Tibial artery (tissue), 4 donors: Measurements from ENCODE around the gene FBXL5.
A peak's percentile ranks its signal among the peaks of the same experiment; 100 is the strongest.

Source experiments
- DNase-seq, 2 donors: peaks; one replicate each; pipeline ENCODE4 v3.0.0-alpha.2; 2019
- H3K27ac ChIP-seq, 2 donors: fragments of 200-600 bp; sonication (generic) in 1 of 2; 1 replicate in 1 of 2; 2 replicates in 1 of 2; pipeline ENCODE4 v1.5.1; 2018 to 2019; ENCODE audit warnings: mild to moderate bottlenecking in 1 of 2
- H3K27me3 ChIP-seq, 2 donors: fragments of 200-600 bp; sonication (generic) in 1 of 2; one replicate each; pipeline versions ENCODE4 v1.5.1 to v1.6.0; 2016 to 2019
- H3K36me3 ChIP-seq, 3 donors: fragments of 200-600 bp; sonication (generic) in 2 of 3; one replicate each; pipeline ENCODE4 v1.5.1; 2016 to 2019; ENCODE audit warnings: mild to moderate bottlenecking in 2 of 3
- H3K4me1 ChIP-seq, 4 donors: fragments of 200-600 bp; sonication (generic) in 2 of 4; 1 replicate in 3 of 4; 2 replicates in 1 of 4; pipeline ENCODE4 v1.5.1; 2016 to 2019
- H3K4me3 ChIP-seq, 2 donors: fragments of 200-600 bp; sonication (generic) in 1 of 2; 1 replicate in 1 of 2; 2 replicates in 1 of 2; pipeline ENCODE4 v1.5.1; 2018 to 2019; ENCODE audit warnings: mild to moderate bottlenecking in 2 of 2
- H3K9me3 ChIP-seq, 3 donors: fragments of 200-600 bp; sonication (generic) in 1 of 3; one replicate each; pipeline ENCODE4 v1.5.1; 2016 to 2019
- CTCF ChIP-seq, 2 experiments: fragments of 200-600 bp in 1 of 2; fragments of 450-650 bp in 1 of 2; IDR thresholded peaks; one replicate each; pipeline ENCODE4 v1.5.1; 2017 to 2019; ENCODE audit warnings: antibody characterized with exemption in 2 of 2, mild to moderate bottlenecking in 1 of 2, moderate library complexity in 1 of 2
- intact Hi-C: fragments of 100-400 bp; cut with DNase I; formaldehyde crosslinking; loops from one replicate; pipeline ENCODE4 v1.15.0; 2023; ENCODE audit warnings: low total_unique reads

Gene FBXL5

GRCh38 chr4:15670576-15670975 lies 15.4 kb upstream of the FBXL5 start:
- Histone ChIP-seq H3K27ac (peak overlapping the region in 1 of 2 donors; percentile 36), H3K36me3 (no peaks in the 10 kb centered on the region), H3K9me3 (no peaks in the 10 kb centered on the region), H3K4me1 (peaks cover 0 to 9% (median 0%) of the 10 kb centered on the region in 4 donors), H3K27me3 (no peaks in the 10 kb centered on the region), H3K4me3 (no peak overlapping the region)
- DNase-seq: no peak
- intact Hi-C loops: no loop called here
- no peak for TF ChIP-seq CTCF (IDR thresholded peaks at IDR 0.05)

- no peak for DNase-seq
- Histone ChIP-seq H3K27me3 (no peaks in the 10 kb centered on the region), H3K36me3 (no peaks in the 10 kb centered on the region), H3K4me3 (no peak overlapping the region), H3K27ac (no peak overlapping the region), H3K4me1 (peaks cover 0 to 9% (median 0%) of the 10 kb centered on the region in 4 donors), H3K9me3 (no peaks in the 10 kb centered on the region)
- no peak for TF ChIP-seq CTCF (IDR thresholded peaks at IDR 0.05)
- intact Hi-C loops: no loop called here
Observed at GRCh38 chr4:15668566-15669435, 13.6 kb upstream of the FBXL5 start.

GRCh38 chr4:15667006-15667405 lies 11.8 kb upstream of the FBXL5 start:
- H3K4me3 ChIP-seq: no peak overlapping the region

GRCh38 chr4:15665753-15666365 lies 10.7 kb upstream of the FBXL5 start:
- H3K4me1 ChIP-seq: peaks cover 0 to 6% (median 0%) of the 10 kb centered on the region in 4 donors
- intact Hi-C loops: no loop called here
- no peaks in the 10 kb centered on the region for H3K36me3 ChIP-seq
- no peak overlapping the region for H3K4me3 ChIP-seq
- DNase-seq: no peak
- no peak for TF ChIP-seq CTCF (IDR thresholded peaks at IDR 0.05)
- H3K27me3 ChIP-seq: no peaks in the 10 kb centered on the region
- no peaks in the 10 kb centered on the region for H3K9me3 ChIP-seq
- H3K27ac ChIP-seq: no peak overlapping the region

More at GRCh38 chr4:15667006-15667405, 11.8 kb upstream of the FBXL5 start:
- H3K27ac ChIP-seq: no peak overlapping the region
- no peak for DNase-seq
- no peak for TF ChIP-seq CTCF (IDR thresholded peaks at IDR 0.05)
- intact Hi-C loops: no loop called here
- H3K36me3 ChIP-seq: no peaks in the 10 kb centered on the region
- no peaks in the 10 kb centered on the region for H3K9me3 ChIP-seq
- H3K4me1 ChIP-seq: peaks cover 0 to 9% (median 0%) of the 10 kb centered on the region in 4 donors
- H3K27me3 ChIP-seq: no peaks in the 10 kb centered on the region

- no peak overlapping the region for H3K27ac ChIP-seq
- peak in 1 of 2 donors; percentile 38 for DNase-seq
- no peaks in the 10 kb centered on the region for H3K36me3 ChIP-seq
- peaks cover 0 to 25% (median 2%) of the 10 kb centered on the region in 4 donors for H3K4me1 ChIP-seq
- intact Hi-C loops: no loop called here
- H3K4me3 ChIP-seq: no peak overlapping the region
- no peaks in the 10 kb centered on the region for H3K9me3 ChIP-seq
- no peaks in the 10 kb centered on the region for H3K27me3 ChIP-seq
- TF ChIP-seq CTCF (IDR thresholded peaks at IDR 0.05): no peak
Observed at GRCh38 chr4:15659768-15660570, 4.8 kb upstream of the FBXL5 start.
